PC-3 (cell line): ENCODE measurements around the gene PRDM1. TPM values are rescaled to one million over a fixed set of nuclear protein-coding genes. Genes with fewer than 3 reads are reported as not detected.

Experiments
- ATAC-seq: fragments of 200-7000 bp; cut with Tn5 transposase; 2 replicates; pipeline ENCODE4 v1.9.1; 2020; ENCODE audit warnings: mild to moderate bottlenecking, moderate library complexity
- BruUV-seq: library from RNA; stranded (reverse); fragments of 400-500 nt; replicated peaks from 2 replicates; lab custom pipeline; 2021; lab: Mats Ljungman, UMichigan
- CTCF ChIA-PET: fragments of 300-600 bp; sonication (Branson Sonifier 250); formaldehyde crosslinking; loops from one replicate; lab custom pipeline; 2022; ENCODE audit warnings: antibody characterized with exemption; lab: Charles Lee
- POLR2A ChIA-PET: fragments of 300-600 bp; sonication (Branson Sonifier 250); formaldehyde crosslinking; loops from one replicate; lab custom pipeline; 2022; ENCODE audit warnings: antibody characterized with exemption; ENCODE audit not compliant: unreplicated experiment; lab: Charles Lee
- DNase-seq: peaks from one replicate; pipeline ENCODE4 v3.0.0-alpha.2; 2015
- H2AFZ ChIP-seq: fragments of 300-600 bp; sonication (generic); 2 replicates; pipeline ENCODE4 v1.6.0; 2016; ENCODE audit warnings: antibody characterized with exemption, low read length
- H3F3A ChIP-seq: fragments of 300-600 bp; sonication (generic); one replicate; pipeline ENCODE4 v1.6.0; 2017; ENCODE audit warnings: antibody characterized with exemption, low read length, control low read depth, mild to moderate bottlenecking; ENCODE audit not compliant: unreplicated experiment
- H3K27ac ChIP-seq: fragments of 300-600 bp; sonication (generic); 2 replicates; pipeline ENCODE4 v1.5.1; 2016; ENCODE audit warnings: mild to moderate bottlenecking, low read length
- H3K27me3 ChIP-seq: fragments of 300-600 bp; sonication (generic); 2 replicates; pipeline ENCODE4 v1.6.1; 2016; ENCODE audit warnings: low read length, mixed read lengths
- H3K36me3 ChIP-seq: fragments of 300-600 bp; sonication (generic); 2 replicates; pipeline ENCODE4 v1.6.1; 2016; ENCODE audit warnings: low read depth, mixed run types, low read length, mixed read lengths
- H3K4me1 ChIP-seq: fragments of 300-600 bp; sonication (generic); 2 replicates; pipeline ENCODE4 v1.5.1; 2016; ENCODE audit warnings: low read length; ENCODE audit not compliant: insufficient read depth
- H3K4me2 ChIP-seq: fragments of 300-600 bp; sonication (generic); 2 replicates; pipeline ENCODE4 v1.6.0; 2016; ENCODE audit warnings: low read length
- H3K4me3 ChIP-seq: fragments of 300-600 bp; sonication (generic); 2 replicates; pipeline ENCODE4 v1.5.1; 2016; ENCODE audit warnings: mild to moderate bottlenecking, low read length, mixed read lengths
- H3K79me2 ChIP-seq: fragments of 300-600 bp; sonication (generic); 2 replicates; pipeline ENCODE4 v1.6.1; 2017; ENCODE audit warnings: low read length, mixed read lengths
- H3K9ac ChIP-seq: fragments of 300-600 bp; sonication (generic); 2 replicates; pipeline ENCODE4 v1.6.0; 2016; ENCODE audit warnings: mild to moderate bottlenecking, low read length
- H3K9me2 ChIP-seq: fragments of 300-600 bp; sonication (generic); replicated peaks from 2 replicates; pipeline ENCODE4 v1.6.1; 2016; ENCODE audit warnings: mixed run types, low read length, mixed read lengths
- H3K9me3 ChIP-seq: fragments of 300-600 bp; sonication (generic); 2 replicates; pipeline ENCODE4 v1.6.1; 2016; ENCODE audit warnings: low read length, mixed read lengths
- H4K20me1 ChIP-seq: fragments of 300-600 bp; sonication (generic); 2 replicates; pipeline ENCODE4 v1.6.1; 2016; ENCODE audit warnings: low read length, mixed read lengths
- CTCF ChIP-seq: fragments of 300-600 bp; sonication (generic); conservative IDR thresholded peaks from 2 replicates; pipeline ENCODE4 v1.5.1; 2017; ENCODE audit warnings: antibody characterized with exemption, low read depth, mild to moderate bottlenecking, low read length
- EZH2 ChIP-seq: fragments of 300-600 bp; sonication (generic); IDR thresholded peaks from one replicate; pipeline ENCODE4 v1.6.1; 2017; ENCODE audit warnings: antibody characterized with exemption, mild to moderate bottlenecking, low read length; ENCODE audit not compliant: unreplicated experiment
- EZH2phosphoT487 ChIP-seq: fragments of 300-600 bp; sonication (generic); IDR thresholded peaks from 2 replicates; pipeline ENCODE4 v1.6.1; 2018; ENCODE audit warnings: mild to moderate bottlenecking, antibody characterized with exemption, low read length, borderline replicate concordance
- intact Hi-C: fragments of 100-400 bp; cut with micrococcal nuclease; formaldehyde crosslinking; loops from 2 replicates; pipeline ENCODE4 v1.9.0; 2023
- total RNA-seq: library from RNA; depleted of rRNA; stranded (reverse); fragments of >200 nt; gene quantifications from 2 replicates; pipeline ENCODE4 v1.2.3, GENCODE V29; 2014

Gene PRDM1
- total RNA-seq, 1 experiment from 2014 or later, result 2.0 TPM

- CTCF ChIA-PET, result interaction anchor here (0.8 kb wide), 1 partner anchor 141 kb away, joined by 3 read pairs; no protein-coding TSS in a partner anchor
Measured at GRCh38 chr6:106084989-106085691, 996 bp upstream of the PRDM1 start.

GRCh38 chr6:106085692-106085983 is 498 bp upstream of the PRDM1 start:
- no peak for DNase-seq
- Histone ChIP-seq H3K4me2 (peak overlapping the region; percentile 97), H3K79me2 (peaks cover 11% of the 10 kb centered on the region; the same call in 1 of the 2 replicates), H3K36me3 (no peaks in the 10 kb centered on the region), H3K9me2 (no peaks in the 10 kb centered on the region), H3K4me3 (peak overlapping the region; percentile 86), H3K27ac (peak overlapping the region; percentile 68), H3K9me3 (no peaks in the 10 kb centered on the region), H3F3A (no peaks in the 10 kb centered on the region), H4K20me1 (no peaks in the 10 kb centered on the region), H3K27me3 (no peaks in the 10 kb centered on the region), H2AFZ (peak overlapping the region; percentile 100), H3K9ac (peak overlapping the region; percentile 65), H3K4me1 (peaks cover 52% of the 10 kb centered on the region)
- ChIA-PET CTCF (interaction anchor here (0.5 to 0.8 kb wide), 2 partner anchors 140 to 652 kb away, joined by 3 read pairs; no protein-coding TSS in a partner anchor), POLR2A (interaction anchor here (0.6 kb wide), 2 partner anchors 121 to 190 kb away, joined by 5 to 9 read pairs; no protein-coding TSS in a partner anchor)
- ATAC-seq, result no peak
- TSS peak; percentile 44 for BruUV-seq
- TF ChIP-seq EZH2 (no peak), CTCF (no peak), EZH2phosphoT487 (no peak)
- intact Hi-C loops, result loop anchor here (5.0 to 10.0 kb wide), 4 partner anchors 93 to 561 kb away; no protein-coding TSS in a partner anchor

More at GRCh38 chr6:106084989-106085691, 996 bp upstream of the PRDM1 start:
- Histone ChIP-seq H3K27ac (peak overlapping the region; percentile 68), H3K4me3 (peak overlapping the region; percentile 86), H3K36me3 (no peaks in the 10 kb centered on the region), H2AFZ (peak overlapping the region; percentile 100), H3K4me1 (peaks cover 49% of the 10 kb centered on the region), H3K27me3 (no peaks in the 10 kb centered on the region), H3F3A (no peaks in the 10 kb centered on the region), H3K9me2 (no peaks in the 10 kb centered on the region), H3K9ac (peak overlapping the region; percentile 65), H3K79me2 (peaks cover 11% of the 10 kb centered on the region; the same call in 1 of the 2 replicates), H4K20me1 (no peaks in the 10 kb centered on the region), H3K9me3 (no peaks in the 10 kb centered on the region), H3K4me2 (peak overlapping the region; percentile 97)
- TF ChIP-seq EZH2 (no peak), CTCF (no peak; the same call in 1 of the 2 replicates), EZH2phosphoT487 (no peak)
- POLR2A ChIA-PET, result interaction anchor here (0.6 kb wide), 1 partner anchor 189 kb away, joined by 5 read pairs; no protein-coding TSS in a partner anchor
- no TSS peak for BruUV-seq
- intact Hi-C loops, result loop anchor here (1.0 to 10.0 kb wide), 5 partner anchors 93 to 654 kb away; no protein-coding TSS in a partner anchor
- ATAC-seq (peak; percentile 29), DNase-seq (peak; percentile 40)

GRCh38 chr6:106086814-106087175 is 659 bp downstream of the PRDM1 start:
- Histone ChIP-seq H3K4me2 (peak overlapping the region; percentile 97), H3F3A (no peaks in the 10 kb centered on the region), H3K27ac (no peak overlapping the region), H3K9me3 (no peaks in the 10 kb centered on the region), H3K9me2 (no peaks in the 10 kb centered on the region), H3K9ac (peak overlapping the region; percentile 65; the same call in 1 of the 2 replicates), H3K36me3 (no peaks in the 10 kb centered on the region), H4K20me1 (no peaks in the 10 kb centered on the region), H2AFZ (peak overlapping the region; percentile 100), H3K79me2 (peaks cover 11% of the 10 kb centered on the region; the same call in 1 of the 2 replicates), H3K4me1 (peaks cover 52% of the 10 kb centered on the region), H3K27me3 (no peaks in the 10 kb centered on the region), H3K4me3 (peak overlapping the region; percentile 86)
- ChIA-PET CTCF (no interaction called here), POLR2A (no interaction called here)
- TF ChIP-seq EZH2 (no peak), EZH2phosphoT487 (no peak), CTCF (no peak)
- ATAC-seq, result no peak
- BruUV-seq, result no TSS peak
- intact Hi-C loops, result loop anchor here (1.0 to 10.0 kb wide), 5 partner anchors 94 to 602 kb away; no protein-coding TSS in a partner anchor
- no peak for DNase-seq
